GM19455 (cell line): Measurements from ENCODE around the gene LYZL1.
"Not testable (repeated sequence)": the region's sequence is repeated elsewhere in the genome, so short reads cannot be mapped to it uniquely, and the experiment has no call there.

Source experiments
- ATAC-seq: cut with Tn5 transposase; IDR thresholded peaks from one replicate; pipeline ENCODE4 v1.9.1; 2021; ENCODE audit not compliant: unreplicated experiment

Gene LYZL1

GRCh38 chr10:29288906-29289305 lies at the start of gene LYZL1:
Gene LYZL1 (plus strand): TSS chr10:29289070. CDS start chr10:29291868, 2,798 bp downstream.
- ATAC-seq: not testable (repeated sequence)

- no peak for ATAC-seq
Measured at GRCh38 chr10:29239569-29240472, 49.0 kb upstream of the LYZL1 start.

GRCh38 chr10:29240986-29241660 lies 47.7 kb upstream of the LYZL1 start:
- no peak for ATAC-seq

GRCh38 chr10:29241925-29242324 lies 46.9 kb upstream of the LYZL1 start:
- ATAC-seq: no peak

GRCh38 chr10:29243066-29243465 lies 45.8 kb upstream of the LYZL1 start:
- no peak for ATAC-seq

- no peak for ATAC-seq
Measured at GRCh38 chr10:29243750-29244149, 45.1 kb upstream of the LYZL1 start.

- no peak for ATAC-seq
Measured at GRCh38 chr10:29244978-29245377, 43.9 kb upstream of the LYZL1 start.

GRCh38 chr10:29245476-29245875 lies 43.4 kb upstream of the LYZL1 start:
- no peak for ATAC-seq

- no peak for ATAC-seq
Measured at GRCh38 chr10:29246449-29246848, 42.4 kb upstream of the LYZL1 start.

- ATAC-seq: no peak
Measured at GRCh38 chr10:29248158-29248557, 40.7 kb upstream of the LYZL1 start.

GRCh38 chr10:29249018-29249417 lies 39.9 kb upstream of the LYZL1 start:
- no peak for ATAC-seq

GRCh38 chr10:29250066-29250465 lies 38.8 kb upstream of the LYZL1 start:
- ATAC-seq: no peak

GRCh38 chr10:29252811-29253689 lies 35.8 kb upstream of the LYZL1 start:
- ATAC-seq: no peak

GRCh38 chr10:29253690-29254029 lies 35.2 kb upstream of the LYZL1 start:
- no peak for ATAC-seq

- no peak for ATAC-seq
Measured at GRCh38 chr10:29254123-29255046, 34.5 kb upstream of the LYZL1 start.

GRCh38 chr10:29255104-29255503 lies 33.8 kb upstream of the LYZL1 start:
- ATAC-seq: no peak

- no peak for ATAC-seq
Measured at GRCh38 chr10:29256019-29256418, 32.9 kb upstream of the LYZL1 start.

GRCh38 chr10:29256586-29256985 lies 32.3 kb upstream of the LYZL1 start:
- no peak for ATAC-seq

GRCh38 chr10:29257106-29257783 lies 31.6 kb upstream of the LYZL1 start:
- ATAC-seq: no peak

- no peak for ATAC-seq
Measured at GRCh38 chr10:29257784-29258135, 31.1 kb upstream of the LYZL1 start.
